Right lobe of liver (tissue), 6 donors: ENCODE results near the gene PRKCD. TPM values are rescaled to one million over a fixed set of nuclear protein-coding genes. Genes with fewer than 3 reads are reported as not detected.

ENCODE experiments used
- ATAC-seq, 4 donors: fragments of 200-7000 bp; cut with Tn5 transposase; one replicate each; pipeline ENCODE4 v1.9.1; 2020; ENCODE audit warnings: mild to moderate bottlenecking in 4 of 4, moderate library complexity in 4 of 4
- DNase-seq, 3 donors: peaks; one replicate each; pipeline ENCODE4 v3.0.0-alpha.2; 2020
- H3K27ac ChIP-seq, 3 donors: fragments of 200-600 bp; one replicate each; pipeline ENCODE4 v1.8.0; 2022
- H3K27me3 ChIP-seq, 2 donors: fragments of 200-600 bp; one replicate each; pipeline ENCODE4 v1.8.0; 2022
- H3K36me3 ChIP-seq, 4 donors: fragments of 200-600 bp; sonication (generic) in 1 of 4; one replicate each; pipeline versions ENCODE4 v1.5.1 to v1.8.0; 2017 to 2022; ENCODE audit warnings: control low read depth in 1 of 4
- H3K4me1 ChIP-seq, 4 donors: fragments of 200-600 bp; sonication (generic) in 1 of 4; one replicate each; pipeline versions ENCODE4 v1.5.1 to v1.8.0; 2017 to 2022; ENCODE audit warnings: control low read depth in 1 of 4
- H3K4me3 ChIP-seq, 3 donors: fragments of 200-600 bp; one replicate each; pipeline ENCODE4 v1.8.0; 2022
- H3K9me3 ChIP-seq, 4 donors: fragments of 200-600 bp; sonication (generic) in 1 of 4; one replicate each; pipeline versions ENCODE4 v1.5.1 to v1.8.0; 2017 to 2022; ENCODE audit warnings: control low read depth in 1 of 4
- CTCF ChIP-seq, 4 donors: fragments of 200-600 bp in 3 of 4; fragments of 450-650 bp in 1 of 4; IDR thresholded peaks; one replicate each; pipeline versions ENCODE4 v1.5.1 to v1.8.0; 2016 to 2022; ENCODE audit warnings: antibody characterized with exemption in 4 of 4, mild to moderate bottlenecking in 2 of 4
- POLR2A ChIP-seq: fragments of 450-650 bp; IDR thresholded peaks from one replicate; pipeline ENCODE4 v1.6.1; 2017; ENCODE audit warnings: antibody characterized with exemption, mild to moderate bottlenecking
- WGBS: methylation state at CpG from one replicate; pipeline ENCODE4 v1.1.6; 2018; ENCODE audit warnings: low coverage, low lambda C conversion rate; ENCODE audit not compliant: insufficient coverage; ENCODE audit errors: missing lambda C conversion rate; 5-methylcytosine and 5-hydroxymethylcytosine counted together
- intact Hi-C, 2 donors: fragments of 100-400 bp; cut with DNase I; formaldehyde crosslinking; loops; one replicate each; pipeline versions ENCODE4 v1.11.2 to v1.14.1; 2022
- long read RNA-seq: library from polyadenylated mRNA; unstranded; transcript quantifications from one replicate; pipeline ENCODE4 v2.0.0, GENCODE V29; 2019
- total RNA-seq, 6 experiments: library from RNA; depleted of rRNA in 2 of 6; stranded (reverse); fragments of >200 nt in 2 of 6; fragmentation: NEBNext Ultra II Directional in 3 of 6; extraction: Animal tissue kit (Norgen Biotek cat#: 25700) in 3 of 6; gene quantifications; one replicate each; pipeline versions ENCODE4 v1.1.0 to v1.2.4, GENCODE V29; 2016 to 2023
- donor health status: DM: no; HTN: yes; CAD: no.
- donor health status: DM: no; HTN: no; CAD: no.
- donor health status: DM: no; HTN: no; CAD: no.
- donor health status: DM: no; HTN: yes; CAD: no.
- donor health status: DM: no; HTN: yes; CAD: no.

The PRKCD gene
- total RNA-seq: 1 to 10 TPM; 3.5 to 8.3 (median 5.1) TPM
- long read RNA-seq: 0 reads

GRCh38 chr3:53160660-53161449 is at the start of gene PRKCD:
TSS of gene PRKCD (plus strand) at chr3:53161209. CDS start at chr3:53178423, 17,214 bp downstream.
- TF ChIP-seq POLR2A: peak; percentile 63
- TF ChIP-seq CTCF (IDR thresholded peaks at IDR 0.05): peak; percentile 18 to 53 (median 43)
- Histone ChIP-seq H3K4me3 (peak within 1 kb of the TSS; percentile 52 to 93 (median 74)), H3K27ac (peak within 1 kb of the TSS; percentile 67 to 81 (median 76)), H3K27me3 (no peaks in the 10 kb centered on the region), H3K4me1 (peaks cover 0 to 18% (median 9%) of the 10 kb centered on the region in 4 donors), H3K9me3 (no peaks in the 10 kb centered on the region), H3K36me3 (no peaks in the 10 kb centered on the region)
- intact Hi-C loops: no loop called here
- 0% methylated on average over 8 of the region's 88 CpGs for WGBS
- ATAC-seq (peak; percentile 86 to 90 (median 88)), DNase-seq (peak; percentile 91 to 95 (median 94))

- Histone ChIP-seq H3K9me3 (no peaks in the 10 kb centered on the region), H3K27ac (no peak overlapping the region), H3K4me3 (no peak overlapping the region), H3K27me3 (no peaks in the 10 kb centered on the region), H3K4me1 (peaks cover 0 to 14% (median 0%) of the 10 kb centered on the region in 4 donors), H3K36me3 (peaks cover 0 to 20% (median 3%) of the 10 kb centered on the region in 4 donors)
- no peak for ATAC-seq
- TF ChIP-seq POLR2A (no peak), CTCF (IDR thresholded peaks at IDR 0.05) (no peak)
- WGBS: 82% methylated on average over 3 of the region's 3 CpGs
- DNase-seq: no peak
- intact Hi-C loops: no loop called here
Measured at GRCh38 chr3:53111822-53112221, 49.2 kb upstream of the PRKCD start.

- H3K9me3 ChIP-seq: no peaks in the 10 kb centered on the region
- H3K27ac ChIP-seq: no peak overlapping the region
- ATAC-seq: peak in 1 of 4 donors; percentile 62
- intact Hi-C loops: no loop called here
- peak in 2 of 3 donors; percentile 68 to 69 for DNase-seq
- TF ChIP-seq POLR2A (no peak), CTCF (IDR thresholded peaks at IDR 0.05) (no peak)
- peaks cover 0 to 33% (median 7%) of the 10 kb centered on the region in 4 donors for H3K36me3 ChIP-seq
- H3K27me3 ChIP-seq: no peaks in the 10 kb centered on the region
- H3K4me3 ChIP-seq: no peak overlapping the region
- 62% methylated on average over 1 of the region's 1 CpG for WGBS
- H3K4me1 ChIP-seq: peaks cover 0 to 14% (median 0%) of the 10 kb centered on the region in 4 donors
Measured at GRCh38 chr3:53113293-53114010, 47.6 kb upstream of the PRKCD start.

- H3K4me1 ChIP-seq: peaks cover 0 to 14% (median 0%) of the 10 kb centered on the region in 4 donors
- no peak overlapping the region for H3K4me3 ChIP-seq
- no peaks in the 10 kb centered on the region for H3K27me3 ChIP-seq
- DNase-seq (peak; percentile 61 to 79 (median 77)), ATAC-seq (peak; percentile 87 to 90 (median 89))
- WGBS: 20% methylated on average over 3 of the region's 5 CpGs
- H3K36me3 ChIP-seq: peaks cover 0 to 36% (median 8%) of the 10 kb centered on the region in 4 donors
- intact Hi-C loops: no loop called here
- H3K27ac ChIP-seq: no peak overlapping the region
- no peaks in the 10 kb centered on the region for H3K9me3 ChIP-seq
- TF ChIP-seq POLR2A (no peak), CTCF (IDR thresholded peaks at IDR 0.05) (peak; percentile 85 to 90 (median 87))
Measured at GRCh38 chr3:53114011-53114400, 47.0 kb upstream of the PRKCD start.
